Upper lobe of left lung (tissue), 6 donors: ENCODE results near the gene IL6. TPM values are rescaled to one million over a fixed set of nuclear protein-coding genes. Genes with fewer than 3 reads are reported as not detected.
A peak's percentile ranks its signal among the peaks of the same experiment; 100 is the strongest.

Experiments
- ATAC-seq, 2 donors: fragments of 200-7000 bp; cut with Tn5 transposase; one replicate each; pipeline ENCODE4 v1.9.1; 2022; ENCODE audit warnings: mild to moderate bottlenecking in 2 of 2, moderate library complexity in 2 of 2; ENCODE audit not compliant: low FRiP score in 2 of 2
- DNase-seq, 2 donors: peaks; one replicate each; pipeline ENCODE4 v3.0.0-alpha.2; 2019 to 2020
- H3K27ac ChIP-seq, 4 donors: fragments of 200-600 bp; sonication (generic); one replicate each; pipeline ENCODE4 v1.5.1; 2016 to 2019
- H3K27me3 ChIP-seq, 4 donors: fragments of 200-600 bp; sonication (generic); one replicate each; pipeline ENCODE4 v1.5.1; 2017 to 2019
- H3K36me3 ChIP-seq, 4 donors: fragments of 200-600 bp; sonication (generic); one replicate each; pipeline ENCODE4 v1.5.1; 2016 to 2019
- H3K4me1 ChIP-seq, 4 donors: fragments of 200-600 bp; sonication (generic); one replicate each; pipeline ENCODE4 v1.5.1; 2018 to 2019
- H3K4me3 ChIP-seq, 4 donors: fragments of 200-600 bp; sonication (generic); one replicate each; pipeline ENCODE4 v1.5.1; 2017 to 2019; ENCODE audit warnings: mild to moderate bottlenecking in 2 of 4, moderate library complexity in 1 of 4
- H3K9me3 ChIP-seq, 4 donors: fragments of 200-600 bp; sonication (generic); one replicate each; pipeline ENCODE4 v1.5.1; 2018 to 2019
- EP300 ChIP-seq, 4 donors: sonication (generic); formaldehyde crosslinking; IDR thresholded peaks; one replicate each; pipeline ENCODE4 v1.5.1; 2017; ENCODE audit warnings: antibody characterized with exemption in 4 of 4, control low read depth in 2 of 4
- POLR2A ChIP-seq, 4 donors: fragments of 450-650 bp; IDR thresholded peaks; one replicate each; pipeline ENCODE4 v1.5.1; 2016 to 2017; ENCODE audit warnings: antibody characterized with exemption in 4 of 4, mild to moderate bottlenecking in 2 of 4
- POLR2AphosphoS5 ChIP-seq, 2 donors: sonication (generic); formaldehyde crosslinking; IDR thresholded peaks; one replicate each; pipeline ENCODE4 v1.5.1; 2017; ENCODE audit warnings: antibody characterized with exemption in 2 of 2
- WGBS, 2 donors: methylation state at CpG; one replicate each; pipeline ENCODE4 v1.1.5; 2017 to 2018; 5-methylcytosine and 5-hydroxymethylcytosine counted together
- total RNA-seq, 6 donors: library from RNA; depleted of rRNA in 4 of 6; stranded (reverse); fragments of >200 nt in 4 of 6; gene quantifications; one replicate each; pipeline versions ENCODE4 v1.1.0 to v1.2.1, GENCODE V29; 2016 to 2021
- TF ChIP-seq, protein P1 (sequence below), 6 experiments: fragments of 450-650 bp in 4 of 6; fragments of 200-600 bp in 2 of 6; sonication (generic) in 2 of 6; IDR thresholded peaks; one replicate each; pipeline ENCODE4 v1.5.1; 2016 to 2019; ENCODE audit warnings: antibody characterized with exemption in 6 of 6
- donor health status: DM: no; HTN: no; CAD: no; lungs with moderate emphysema.
- donor health status: DM: no; HTN: yes; CAD: no; lungs with severe emphysema.

IL6 gene
- total RNA-seq, 6 donors from 2014 or later, result 1.6 to 16.6 (median 6.8) TPM

DNA sequence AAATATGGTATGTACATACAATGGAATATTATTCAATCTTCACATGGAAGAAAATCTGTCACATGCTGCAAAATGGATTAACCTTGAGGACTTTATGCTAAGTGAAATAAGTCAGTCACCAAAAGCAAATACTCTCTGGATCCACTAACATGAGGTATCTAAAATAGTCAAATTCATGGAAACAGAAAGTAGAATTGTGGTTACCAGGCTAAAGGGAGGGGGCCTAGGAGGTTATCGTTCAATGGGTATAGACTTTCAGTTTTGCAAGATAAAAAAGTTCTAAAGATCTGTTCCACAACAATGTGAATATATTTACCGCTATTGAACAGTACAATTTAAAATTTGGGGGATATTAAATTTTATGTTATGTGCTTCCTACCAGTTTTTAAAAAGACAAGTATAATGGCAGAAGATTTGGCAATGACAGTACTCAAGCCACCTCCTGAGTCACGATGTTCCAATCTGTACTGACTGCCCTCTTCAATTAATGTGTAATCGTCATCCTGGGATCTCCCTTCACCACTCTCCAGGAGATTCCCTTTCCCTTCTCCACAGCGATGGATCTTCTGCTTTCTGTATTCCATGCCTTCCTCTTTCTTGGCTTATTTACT, 32.3 kb upstream of the IL6 start:
- Histone ChIP-seq H3K27ac (no peak overlapping the region), H3K9me3 (no peaks in the 10 kb centered on the region), H3K36me3 (no peaks in the 10 kb centered on the region), H3K4me1 (peaks cover 1 to 20% (median 10%) of the 10 kb centered on the region in 4 donors), H3K27me3 (no peaks in the 10 kb centered on the region), H3K4me3 (no peak overlapping the region)
- TF ChIP-seq POLR2AphosphoS5 (IDR thresholded peaks at IDR 0.05) (no peak), POLR2A (IDR thresholded peaks at IDR 0.05) (no peak), EP300 (IDR thresholded peaks at IDR 0.05) (no peak)
- TF ChIP-seq, protein P1, sequence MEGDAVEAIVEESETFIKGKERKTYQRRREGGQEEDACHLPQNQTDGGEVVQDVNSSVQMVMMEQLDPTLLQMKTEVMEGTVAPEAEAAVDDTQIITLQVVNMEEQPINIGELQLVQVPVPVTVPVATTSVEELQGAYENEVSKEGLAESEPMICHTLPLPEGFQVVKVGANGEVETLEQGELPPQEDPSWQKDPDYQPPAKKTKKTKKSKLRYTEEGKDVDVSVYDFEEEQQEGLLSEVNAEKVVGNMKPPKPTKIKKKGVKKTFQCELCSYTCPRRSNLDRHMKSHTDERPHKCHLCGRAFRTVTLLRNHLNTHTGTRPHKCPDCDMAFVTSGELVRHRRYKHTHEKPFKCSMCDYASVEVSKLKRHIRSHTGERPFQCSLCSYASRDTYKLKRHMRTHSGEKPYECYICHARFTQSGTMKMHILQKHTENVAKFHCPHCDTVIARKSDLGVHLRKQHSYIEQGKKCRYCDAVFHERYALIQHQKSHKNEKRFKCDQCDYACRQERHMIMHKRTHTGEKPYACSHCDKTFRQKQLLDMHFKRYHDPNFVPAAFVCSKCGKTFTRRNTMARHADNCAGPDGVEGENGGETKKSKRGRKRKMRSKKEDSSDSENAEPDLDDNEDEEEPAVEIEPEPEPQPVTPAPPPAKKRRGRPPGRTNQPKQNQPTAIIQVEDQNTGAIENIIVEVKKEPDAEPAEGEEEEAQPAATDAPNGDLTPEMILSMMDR (IDR thresholded peaks at IDR 0.05), result no peak
- WGBS, 2 donors, result 86 to 90% methylated on average over 5 of the region's 5 CpGs
- DNase-seq, result no peak
- no peak for ATAC-seq

DNA sequence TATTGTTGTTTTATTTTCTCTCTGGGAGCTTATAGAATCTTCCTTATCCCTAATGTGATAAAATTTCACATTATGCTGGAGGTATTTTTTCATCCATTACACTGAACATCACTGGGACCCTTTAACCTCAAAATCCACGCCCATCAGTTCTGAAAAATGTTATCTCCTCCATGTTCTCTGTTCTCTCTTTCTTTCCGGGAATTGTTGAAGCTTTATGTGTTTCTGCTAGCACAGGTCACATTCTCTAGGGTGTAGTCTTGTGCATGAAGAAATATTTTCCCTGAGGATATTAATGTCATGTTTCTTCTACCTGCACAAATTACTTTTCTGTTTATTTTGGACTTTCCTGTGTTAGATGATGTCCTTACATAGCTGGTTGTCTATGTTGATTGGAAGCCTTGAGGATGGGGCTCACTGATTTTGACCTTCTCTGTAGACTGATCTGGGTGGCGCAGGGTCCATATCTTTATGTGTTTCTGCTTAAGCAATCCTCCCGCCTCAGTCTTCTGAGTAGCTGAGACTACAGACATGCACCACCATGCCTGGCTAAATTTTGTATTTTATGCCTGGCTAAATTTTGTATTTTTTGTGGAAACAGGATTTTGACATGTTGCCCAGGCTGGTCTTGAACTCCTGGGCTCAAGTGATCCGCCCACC, 31.4 kb upstream of the IL6 start:
- Histone ChIP-seq H3K4me3 (no peak overlapping the region), H3K4me1 (peaks cover 10 to 26% (median 14%) of the 10 kb centered on the region in 4 donors), H3K27ac (no peak overlapping the region), H3K9me3 (no peaks in the 10 kb centered on the region), H3K36me3 (no peaks in the 10 kb centered on the region), H3K27me3 (no peaks in the 10 kb centered on the region)
- WGBS, 2 donors, result 93 to 96% methylated on average over 5 of the region's 5 CpGs
- ATAC-seq (no peak), DNase-seq (no peak)
- TF ChIP-seq, protein P1 (IDR thresholded peaks at IDR 0.05), result no peak
- TF ChIP-seq POLR2AphosphoS5 (IDR thresholded peaks at IDR 0.05) (no peak), EP300 (IDR thresholded peaks at IDR 0.05) (no peak), POLR2A (IDR thresholded peaks at IDR 0.05) (no peak)

- Histone ChIP-seq H3K27ac (peak overlapping the region in 2 of 4 donors; percentile 5 to 10), H3K27me3 (no peaks in the 10 kb centered on the region), H3K36me3 (no peaks in the 10 kb centered on the region), H3K4me3 (no peak overlapping the region), H3K4me1 (peaks cover 14 to 29% (median 18%) of the 10 kb centered on the region in 4 donors), H3K9me3 (no peaks in the 10 kb centered on the region)
- ATAC-seq (peak in 1 of 2 donors; percentile 31), DNase-seq (no peak)
- no peak for TF ChIP-seq EP300 (IDR thresholded peaks at IDR 0.05)
- TF ChIP-seq, protein P1 (IDR thresholded peaks at IDR 0.05), result no peak
- WGBS, 2 donors, result 66 to 74% methylated on average over 4 of the region's 4 CpGs
Measured at GRCh38 chr7:22696541-22697228, 30.3 kb upstream of the IL6 start.

- Histone ChIP-seq H3K27ac (peak overlapping the region in 1 of 4 donors; percentile 5), H3K9me3 (no peaks in the 10 kb centered on the region), H3K4me1 (peaks cover 14 to 29% (median 18%) of the 10 kb centered on the region in 4 donors), H3K27me3 (no peaks in the 10 kb centered on the region), H3K36me3 (no peaks in the 10 kb centered on the region), H3K4me3 (no peak overlapping the region)
- ATAC-seq, result no peak
- WGBS, 2 donors, result 73 to 87% methylated on average over 2 of the region's 2 CpGs
- DNase-seq, result no peak
- TF ChIP-seq POLR2A (IDR thresholded peaks at IDR 0.05) (no peak), POLR2AphosphoS5 (IDR thresholded peaks at IDR 0.05) (no peak), EP300 (IDR thresholded peaks at IDR 0.05) (no peak)
- TF ChIP-seq, protein P1 (IDR thresholded peaks at IDR 0.05), result no peak
Measured at GRCh38 chr7:22697322-22697859, 29.6 kb upstream of the IL6 start.
